NCI-H1436 treated with DMSO at 0.1 percent for 48 hours (cell line): Measurements from ENCODE around the gene ZBP1.

Source experiments
- DNase-seq: peaks from one replicate; lab custom pipeline; 2025; lab: John Stamatoyannopoulos, UW

The ZBP1 gene

DNA sequence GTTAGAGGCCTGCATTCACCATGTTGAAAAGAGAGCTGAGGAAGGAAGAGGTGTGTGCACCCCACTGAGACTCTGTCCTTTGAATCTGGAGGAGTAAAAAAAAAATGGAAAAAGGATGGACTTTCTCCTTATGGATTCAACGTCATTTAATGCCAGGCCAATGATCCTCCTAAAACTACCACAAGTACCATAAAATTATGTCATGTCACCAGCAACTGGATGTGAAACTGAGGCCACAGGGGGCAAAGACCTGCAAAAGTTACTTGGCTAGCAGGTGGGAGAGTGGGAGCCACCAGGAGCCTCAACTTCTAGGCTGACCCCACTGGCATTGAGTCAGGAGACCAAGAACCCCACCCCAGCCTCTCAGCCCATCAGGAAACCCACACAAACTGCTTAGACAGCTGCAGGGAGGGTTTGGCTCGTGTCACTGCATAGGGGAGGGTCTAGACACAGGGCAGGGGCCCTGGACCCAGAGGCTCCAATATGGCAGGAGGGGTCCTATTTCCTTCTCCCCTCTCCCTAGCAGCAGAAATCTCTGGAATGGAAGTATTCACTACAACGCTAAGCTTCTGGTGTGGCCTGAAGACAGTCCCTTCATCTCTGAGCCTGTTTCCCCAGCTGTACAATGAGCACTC lies 48.3 kb downstream of the ZBP1 start:
- no peak for DNase-seq

DNA sequence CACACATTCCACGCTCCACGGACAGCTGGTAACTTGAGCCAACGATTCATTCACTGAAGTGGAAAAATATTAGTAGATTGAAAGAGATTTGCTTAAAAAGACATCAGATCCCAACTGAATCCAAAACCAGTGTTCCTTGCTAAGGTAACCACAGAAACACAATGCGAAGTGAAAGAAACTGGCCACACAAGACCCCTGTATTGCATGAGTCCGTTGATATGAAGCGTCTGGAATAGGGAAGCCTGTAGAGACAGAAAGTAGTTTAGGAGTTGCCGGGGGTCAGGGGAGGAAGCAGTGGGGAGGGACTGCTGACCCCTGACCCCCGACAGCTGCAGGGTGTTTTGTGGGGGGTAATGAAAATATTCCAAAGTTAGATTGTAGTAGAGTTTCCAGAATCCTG lies 49.3 kb downstream of the ZBP1 start:
- no peak for DNase-seq

DNA sequence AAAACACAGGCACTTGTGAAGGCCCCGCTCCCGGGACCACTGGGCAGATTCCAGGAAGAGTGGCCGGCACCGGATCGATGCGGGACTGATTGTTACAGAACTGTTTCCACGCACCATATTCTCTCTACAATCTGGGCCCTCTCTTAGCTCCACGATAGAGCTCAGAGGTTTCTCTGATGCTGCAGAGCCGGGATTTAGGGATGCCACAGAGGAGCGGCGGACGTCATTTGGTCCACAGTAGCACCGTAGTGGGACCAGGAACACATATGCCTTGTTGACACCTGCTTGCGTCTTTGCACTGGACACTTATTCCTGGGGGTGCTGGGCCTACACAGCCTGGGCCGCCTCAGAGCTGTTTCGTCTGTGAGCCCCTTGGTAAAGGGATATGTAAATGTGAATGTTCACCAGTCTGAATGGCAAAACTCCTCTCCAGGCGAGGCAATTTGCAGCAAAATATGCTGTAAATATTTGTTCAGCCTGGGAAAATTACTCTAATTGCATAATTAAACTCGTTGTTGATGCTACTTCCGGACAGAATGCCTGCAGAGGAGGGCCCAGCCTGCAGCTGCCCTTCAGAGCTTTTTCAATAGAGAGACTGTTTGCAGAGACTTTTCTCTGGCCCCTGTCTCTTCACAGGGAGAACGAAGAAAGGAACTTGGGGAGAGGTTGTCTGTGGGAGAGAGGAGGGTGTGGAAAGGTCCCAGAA lies 49.9 kb downstream of the ZBP1 start:
- peak; percentile 85 for DNase-seq

DNA sequence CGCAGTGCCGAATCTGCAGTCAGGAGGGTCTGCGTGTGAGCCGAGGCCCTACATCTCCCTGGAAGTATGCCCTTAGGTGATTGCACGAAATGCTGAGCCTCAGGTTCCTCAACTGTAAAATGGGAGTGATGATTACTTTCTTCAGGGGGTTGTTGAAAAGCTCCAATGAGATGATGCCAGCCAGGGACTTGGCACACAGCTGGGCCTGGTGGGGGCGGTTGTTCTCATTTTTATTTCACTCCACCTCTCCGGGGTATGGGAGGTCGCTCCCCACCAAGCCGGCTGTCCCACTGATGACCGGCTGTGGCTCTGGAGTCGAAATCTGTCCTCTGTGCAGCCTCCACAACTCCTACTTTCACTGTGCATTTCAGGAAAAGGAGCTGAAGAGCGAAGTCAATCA lies 51.3 kb downstream of the ZBP1 start:
- DNase-seq: no peak

DNA sequence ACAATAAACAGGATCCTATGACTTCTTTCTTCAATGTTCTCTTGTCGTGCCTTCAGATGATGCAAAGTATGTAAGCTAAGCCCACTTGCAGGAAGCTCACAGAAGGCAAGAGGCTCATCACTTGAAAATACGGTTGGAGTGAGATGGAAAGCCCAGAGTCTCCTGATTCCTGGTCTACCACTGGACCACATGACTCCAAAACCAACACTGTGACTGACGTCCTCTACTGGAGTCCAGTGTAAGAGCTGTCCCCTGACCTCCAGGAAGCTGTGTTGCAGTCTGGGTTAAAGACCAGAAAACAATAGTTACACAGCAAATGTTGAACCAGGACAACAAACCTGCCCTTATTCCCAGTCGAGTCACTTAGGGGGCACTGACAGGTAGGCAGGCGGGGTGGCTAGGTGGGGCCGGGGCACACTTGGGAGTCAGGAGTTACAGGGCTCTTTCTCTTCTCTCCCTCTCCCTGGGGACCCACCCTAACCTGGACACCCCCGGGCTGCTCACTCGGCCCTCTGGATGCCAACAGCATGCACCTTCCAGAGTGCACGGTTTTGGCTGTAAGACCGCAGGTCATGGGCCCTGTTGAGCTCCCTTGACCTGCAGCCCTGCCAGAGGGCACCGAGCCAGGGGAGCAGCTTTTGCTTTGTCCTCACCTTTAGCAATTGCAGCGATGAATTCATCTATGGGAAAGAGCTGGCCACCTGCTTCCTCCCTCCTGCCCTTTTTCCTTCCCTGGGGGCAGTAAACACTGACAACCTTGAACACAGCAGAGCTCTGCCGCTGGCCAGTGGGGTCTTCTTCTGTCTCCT lies 51.9 kb downstream of the ZBP1 start:
- no peak for DNase-seq

DNA sequence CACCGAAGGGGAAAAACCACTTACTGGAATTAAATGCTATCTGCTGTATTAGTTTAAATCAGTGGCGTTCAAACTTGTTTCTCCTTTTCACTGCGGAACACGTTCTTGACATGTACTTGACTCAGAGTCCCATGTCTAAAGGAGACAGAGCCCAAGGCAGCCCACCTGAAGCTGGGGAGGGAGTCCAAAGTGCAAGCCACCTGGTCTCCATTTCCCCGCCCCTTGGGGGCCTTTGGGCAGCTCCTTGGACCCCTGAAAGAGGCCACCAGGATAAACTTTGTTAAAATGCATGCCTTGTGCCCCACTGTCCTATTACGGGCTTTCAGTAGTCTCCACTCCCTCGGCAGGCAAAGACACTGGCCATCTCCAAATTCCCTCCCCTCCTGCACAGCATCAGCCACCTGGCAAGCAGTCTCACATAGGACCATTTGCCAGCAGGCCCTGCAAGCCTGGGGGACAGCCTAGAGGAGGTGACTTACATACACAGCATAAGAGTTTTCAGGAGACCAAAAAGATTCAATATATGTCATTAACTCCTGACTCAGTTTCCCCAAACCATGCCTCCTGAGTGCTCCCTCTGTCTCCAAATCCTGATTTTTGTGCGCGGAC lies 52.7 kb downstream of the ZBP1 start:
- no peak for DNase-seq

DNA sequence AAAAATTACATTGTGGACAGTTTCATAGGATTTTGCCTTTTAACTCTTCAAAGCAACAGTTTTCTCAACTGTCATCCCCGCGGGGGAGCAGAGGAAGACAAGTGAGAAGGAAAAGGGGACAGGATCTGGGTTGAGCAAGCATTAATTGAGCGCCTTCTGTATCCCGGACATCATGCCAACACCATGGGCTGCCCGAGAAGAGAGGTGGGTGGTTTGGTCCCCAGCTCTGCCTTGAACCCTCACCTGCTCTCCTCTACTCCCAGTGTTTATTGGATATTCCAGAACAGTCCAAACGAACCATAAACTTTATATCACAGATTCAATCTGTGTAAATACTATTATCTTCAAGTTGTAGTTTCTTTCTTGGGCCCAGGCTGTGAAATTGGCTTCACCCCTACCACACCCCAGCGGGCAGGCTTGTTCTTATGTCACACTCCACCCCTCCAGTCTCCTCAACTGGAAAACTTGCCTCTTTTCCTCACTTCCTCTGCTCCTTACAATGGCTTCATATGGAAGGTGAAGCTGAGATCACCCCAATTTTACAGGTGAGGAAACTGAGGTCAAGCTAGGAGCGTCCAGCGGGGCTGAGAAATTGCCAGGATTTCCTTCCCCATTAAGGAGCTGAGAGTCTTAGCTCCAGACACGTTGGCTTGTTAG lies 53.3 kb downstream of the ZBP1 start:
- DNase-seq: no peak

DNA sequence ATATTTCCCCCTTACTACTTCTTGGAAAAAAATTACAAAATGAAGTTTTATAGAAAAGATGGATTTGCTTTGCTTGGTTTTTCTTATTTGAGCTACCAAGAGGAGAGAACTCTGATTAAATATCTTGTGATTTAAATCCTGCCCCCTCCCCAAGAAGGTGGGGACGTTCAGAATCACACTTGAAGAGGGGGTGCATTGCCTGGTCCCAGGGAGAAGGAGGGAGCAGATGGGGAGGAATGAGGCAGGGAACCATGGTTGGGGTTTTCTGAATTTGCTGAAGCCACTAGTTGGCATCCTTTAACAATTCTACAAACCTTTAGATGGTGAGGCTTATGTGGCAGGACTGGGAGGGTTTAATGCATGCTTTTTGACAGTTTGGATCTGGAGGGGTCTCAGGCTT lies 53.8 kb downstream of the ZBP1 start:
- DNase-seq: no peak

DNA sequence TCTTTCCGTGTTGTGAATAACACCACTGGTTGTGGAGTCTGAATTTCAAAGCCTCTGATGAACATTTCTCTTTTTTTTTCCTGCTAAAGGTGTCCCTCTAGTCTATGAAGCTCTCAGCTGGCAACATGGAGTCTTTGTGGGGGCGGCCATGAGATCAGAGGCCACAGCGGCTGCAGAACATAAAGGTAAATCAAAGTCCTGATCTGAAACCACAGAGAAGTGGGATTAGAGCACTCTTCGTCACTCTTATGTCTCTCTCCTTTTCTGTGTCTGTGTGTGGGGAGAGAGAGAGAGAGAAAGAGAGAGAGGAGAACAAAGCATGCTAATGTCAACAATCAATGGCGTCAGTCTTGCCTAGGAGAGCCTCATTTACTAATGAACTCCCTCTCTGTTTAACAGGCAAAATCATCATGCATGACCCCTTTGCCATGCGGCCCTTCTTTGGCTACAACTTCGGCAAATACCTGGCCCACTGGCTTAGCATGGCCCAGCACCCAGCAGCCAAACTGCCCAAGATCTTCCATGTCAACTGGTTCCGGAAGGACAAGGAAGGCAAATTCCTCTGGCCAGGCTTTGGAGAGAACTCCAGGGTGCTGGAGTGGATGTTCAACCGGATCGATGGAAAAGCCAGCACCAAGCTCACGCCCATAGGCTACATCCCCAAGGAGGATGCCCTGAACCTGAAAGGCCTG lies 55.1 kb downstream of the ZBP1 start:
- no peak for DNase-seq

DNA sequence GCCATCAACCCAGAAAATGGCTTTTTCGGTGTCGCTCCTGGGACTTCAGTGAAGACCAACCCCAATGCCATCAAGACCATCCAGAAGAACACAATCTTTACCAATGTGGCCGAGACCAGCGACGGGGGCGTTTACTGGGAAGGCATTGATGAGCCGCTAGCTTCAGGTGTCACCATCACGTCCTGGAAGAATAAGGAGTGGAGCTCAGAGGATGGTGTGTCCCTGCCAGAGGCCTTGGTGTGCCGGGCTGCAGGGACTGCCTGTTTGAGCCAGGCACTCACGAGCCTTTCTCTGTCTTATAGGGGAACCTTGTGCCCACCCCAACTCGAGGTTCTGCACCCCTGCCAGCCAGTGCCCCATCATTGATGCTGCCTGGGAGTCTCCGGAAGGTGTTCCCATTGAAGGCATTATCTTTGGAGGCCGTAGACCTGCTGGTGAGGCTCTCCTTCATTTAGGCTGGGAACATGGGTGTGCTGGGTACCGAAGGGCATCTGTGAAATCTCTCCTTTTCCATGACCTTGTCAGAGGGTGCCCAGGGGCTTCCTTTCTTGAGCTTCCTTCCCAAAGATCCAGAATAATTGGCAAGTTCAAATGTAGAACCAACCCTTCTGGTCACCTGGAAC lies 55.9 kb downstream of the ZBP1 start:
- no peak for DNase-seq

DNA sequence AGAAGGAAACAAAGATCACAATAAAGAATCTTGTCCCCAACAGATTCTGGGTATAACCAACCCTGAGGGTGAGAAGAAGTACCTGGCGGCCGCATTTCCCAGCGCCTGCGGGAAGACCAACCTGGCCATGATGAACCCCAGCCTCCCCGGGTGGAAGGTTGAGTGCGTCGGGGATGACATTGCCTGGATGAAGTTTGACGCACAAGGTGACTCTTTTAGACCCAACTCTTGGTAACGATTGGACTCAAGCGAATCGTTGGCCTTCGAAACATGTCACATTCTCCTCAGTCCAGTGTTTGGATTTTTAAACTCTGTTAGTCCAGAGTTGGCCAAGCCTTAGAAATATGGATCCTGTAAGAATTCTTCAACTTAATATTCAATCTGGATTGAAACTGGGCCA lies 56.7 kb downstream of the ZBP1 start:
- DNase-seq: no peak

DNA sequence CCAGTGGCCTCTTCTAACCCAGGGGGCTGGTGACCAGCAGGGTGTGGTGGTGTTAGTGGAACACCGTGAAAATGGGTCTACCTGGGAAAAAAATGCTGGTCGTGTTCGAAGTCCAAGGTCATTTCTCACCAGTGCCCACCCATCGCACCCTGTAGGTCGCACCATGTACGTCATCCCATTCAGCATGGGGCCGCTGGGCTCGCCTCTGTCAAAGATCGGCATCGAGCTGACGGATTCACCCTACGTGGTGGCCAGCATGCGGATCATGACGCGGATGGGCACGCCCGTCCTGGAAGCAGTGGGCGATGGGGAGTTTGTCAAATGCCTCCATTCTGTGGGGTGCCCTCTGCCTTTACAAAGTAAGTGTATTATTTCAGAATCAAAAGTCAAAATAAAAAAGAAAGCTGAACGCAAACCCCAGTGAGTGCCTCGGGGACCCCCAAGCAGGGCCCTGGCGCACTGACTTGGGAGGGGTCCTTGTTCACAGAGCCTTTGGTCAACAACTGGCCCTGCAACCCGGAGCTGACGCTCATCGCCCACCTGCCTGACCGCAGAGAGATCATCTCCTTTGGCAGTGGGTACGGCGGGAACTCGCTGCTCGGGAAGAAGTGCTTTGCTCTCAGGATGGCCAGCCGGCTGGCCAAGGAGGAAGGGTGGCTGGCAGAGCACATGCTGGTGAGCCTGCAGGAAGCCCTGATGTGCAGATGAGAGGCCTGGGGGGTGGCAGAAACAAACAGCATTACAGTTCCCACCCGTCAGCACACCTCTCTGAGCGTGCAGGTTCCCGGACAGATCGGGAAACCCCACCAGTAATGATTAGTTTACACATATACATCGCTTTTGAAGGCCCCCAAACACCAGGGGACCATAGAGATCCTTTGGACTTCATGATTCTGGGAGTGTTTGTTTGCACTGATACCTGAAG lies 57.4 kb downstream of the ZBP1 start:
- no peak for DNase-seq

DNA sequence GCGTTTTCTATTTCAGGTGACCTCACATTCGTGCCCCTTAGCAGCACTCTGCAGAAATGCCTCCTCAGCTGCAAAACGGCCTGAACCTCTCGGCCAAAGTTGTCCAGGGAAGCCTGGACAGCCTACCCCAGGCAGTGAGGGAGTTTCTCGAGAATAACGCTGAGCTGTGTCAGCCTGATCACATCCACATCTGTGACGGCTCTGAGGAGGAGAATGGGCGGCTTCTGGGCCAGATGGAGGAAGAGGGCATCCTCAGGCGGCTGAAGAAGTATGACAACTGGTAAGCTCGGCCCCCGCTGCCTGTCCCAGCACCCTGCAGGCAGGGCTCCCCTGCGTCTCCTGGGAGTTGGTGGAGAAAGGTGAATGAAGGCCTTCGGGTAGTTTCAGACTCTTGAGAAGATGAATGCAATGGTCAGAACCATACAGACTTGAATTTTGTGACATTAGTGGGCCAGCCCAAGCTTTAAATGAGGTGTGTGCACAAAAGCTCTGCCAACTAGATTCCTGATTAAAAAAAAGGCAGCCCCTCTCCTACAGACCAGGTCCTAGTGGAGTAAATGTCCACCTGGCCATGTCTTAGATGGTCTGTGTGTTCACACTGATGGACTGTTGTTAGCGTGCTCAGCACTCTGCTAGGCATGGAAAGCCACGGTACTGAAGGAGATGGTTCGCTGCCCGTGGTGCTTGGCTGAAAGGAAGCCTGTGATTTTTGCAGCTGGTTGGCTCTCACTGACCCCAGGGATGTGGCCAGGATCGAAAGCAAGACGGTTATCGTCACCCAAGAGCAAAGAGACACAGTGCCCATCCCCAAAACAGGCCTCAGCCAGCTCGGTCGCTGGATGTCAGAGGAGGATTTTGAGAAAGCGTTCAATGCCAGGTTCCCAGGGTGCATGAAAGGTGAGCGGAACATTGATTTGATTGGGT lies 58.6 kb downstream of the ZBP1 start:
- no peak for DNase-seq

DNA sequence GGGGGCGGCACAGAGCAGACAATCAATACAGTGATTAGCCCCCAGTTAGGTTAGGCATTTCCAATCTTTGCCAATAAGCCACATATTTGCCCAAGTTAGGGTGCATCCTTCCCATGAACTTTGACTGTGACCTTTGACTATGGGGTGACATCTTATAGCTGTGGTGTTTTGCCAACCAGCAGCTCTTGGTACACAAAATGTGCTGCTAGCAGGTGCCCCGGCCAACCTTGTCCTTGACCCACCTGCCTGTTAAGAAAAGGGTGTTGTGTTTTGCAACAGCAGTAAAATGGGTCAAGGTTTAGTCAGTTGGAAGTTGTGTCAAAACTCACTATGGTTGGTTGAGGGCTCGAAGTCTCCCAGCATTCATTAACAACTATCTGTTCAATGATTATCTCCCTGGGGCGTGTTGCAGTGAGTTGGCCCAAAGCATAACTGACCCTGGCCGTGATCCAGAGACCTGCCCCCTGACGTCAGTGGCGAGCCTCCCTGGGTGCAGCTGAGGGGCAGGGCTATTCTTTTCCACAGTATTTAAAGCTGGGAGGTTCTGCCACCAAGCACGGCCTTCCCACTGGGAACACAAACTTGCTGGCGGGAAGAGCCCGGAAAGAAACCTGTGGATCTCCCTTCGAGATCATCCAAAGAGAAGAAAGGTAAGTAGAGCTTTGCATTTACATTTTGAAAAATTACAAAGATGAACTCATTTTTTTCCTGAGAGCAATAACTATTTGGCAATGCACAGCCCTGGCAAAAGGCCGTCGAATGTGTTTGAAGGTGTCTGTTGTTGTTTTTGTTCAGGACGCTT lies 59.5 kb downstream of the ZBP1 start, which contains the start of gene PCK1:
Gene PCK1 (plus strand): TSS at position 557 of the 802 bp plus-strand sequence. CDS start 302 bp downstream, outside the sequence.
- no peak for DNase-seq

DNA sequence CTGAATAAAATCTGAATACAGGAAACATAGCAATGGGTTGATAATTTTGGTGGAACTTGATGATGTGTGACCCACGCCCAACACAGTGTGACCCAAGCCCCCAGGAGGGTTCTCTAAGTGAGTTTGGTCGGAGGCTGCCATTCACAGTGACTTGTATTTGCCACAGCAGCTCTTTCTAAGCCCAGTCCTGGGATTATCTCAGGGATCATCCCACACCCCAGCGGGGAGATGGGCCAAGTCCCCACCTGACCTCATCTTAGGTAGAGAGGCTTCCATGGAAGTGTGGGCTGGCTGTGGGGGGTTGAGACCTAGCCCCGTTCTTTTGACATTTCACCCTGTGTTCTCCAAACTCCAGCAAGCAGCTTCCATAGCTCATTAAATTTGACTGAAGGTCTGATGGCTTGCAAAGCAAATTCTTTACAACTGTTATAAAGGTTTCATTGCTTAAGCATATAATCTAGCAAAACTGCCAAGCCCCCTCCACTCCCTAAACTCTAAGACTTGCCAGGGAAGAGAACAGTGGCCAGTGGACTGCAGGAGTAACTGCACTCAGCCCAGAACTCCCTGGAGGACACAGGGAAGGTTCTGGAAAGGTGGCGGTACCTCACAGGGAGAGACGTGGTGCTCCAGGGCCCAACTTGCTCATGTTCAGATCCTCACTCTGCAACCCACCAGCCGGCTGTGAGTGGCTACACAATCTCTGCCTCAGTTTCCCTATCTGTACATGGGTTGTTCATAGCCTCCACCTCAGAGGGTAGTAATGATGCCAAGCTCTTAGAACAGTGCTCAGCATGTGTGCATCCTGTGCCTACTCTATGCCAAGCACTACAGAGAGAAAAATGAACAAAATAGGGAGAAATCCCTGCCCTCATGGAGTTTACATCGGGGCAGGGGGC lies 60.3 kb downstream of the ZBP1 start:
- no peak for DNase-seq

DNA sequence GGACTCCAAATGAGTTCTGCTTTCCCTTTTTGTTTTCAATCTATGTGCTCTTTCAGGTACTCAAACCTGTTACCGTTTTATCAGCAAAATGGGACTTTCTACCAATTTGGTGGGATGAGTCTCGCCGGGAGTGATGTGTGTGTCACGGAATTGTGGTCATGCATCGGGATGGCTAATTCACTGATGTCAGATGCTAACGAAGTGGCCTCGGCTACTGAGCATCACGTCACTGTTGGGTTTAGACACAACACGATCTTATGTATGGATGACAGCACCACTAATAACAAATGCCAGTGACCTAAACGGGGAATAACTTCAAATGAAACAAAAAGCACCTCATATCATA lies 61.0 kb downstream of the ZBP1 start:
- DNase-seq: no peak
